ENCODE data around the gene SLC43A1. TPM values are rescaled to one million over a fixed set of nuclear protein-coding genes. Genes with fewer than 3 reads are reported as not detected.

SLC43A1 gene
- polyA plus RNA-seq, 3 donors = 5.4 to 6.2 (median 5.8) TPM

DNA sequence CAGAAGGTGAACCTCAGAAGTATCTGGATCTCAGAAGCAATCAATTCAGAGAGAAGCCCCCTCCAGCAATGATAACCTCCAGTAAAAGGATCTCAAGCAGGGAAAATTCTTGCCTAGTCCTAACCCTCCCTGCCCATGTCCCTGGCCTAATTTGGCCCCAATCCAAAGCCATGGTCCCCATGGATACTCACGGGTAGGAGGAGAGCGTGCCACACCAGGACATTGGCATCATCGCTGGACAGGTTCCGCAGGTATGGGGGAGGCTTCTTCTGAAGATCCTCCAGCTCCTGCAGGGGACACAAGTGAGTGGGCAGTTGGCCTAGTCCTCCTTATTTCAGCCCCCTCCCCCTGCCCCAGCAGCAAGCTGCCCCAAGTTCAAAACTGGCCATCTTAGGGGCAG is 44.6 kb upstream of the SLC43A1 start:
- Histone ChIP-seq H3K4me2 (replicated peaks; ENCODE audit: extremely low read depth, low read length, poor library complexity, severe bottlenecking) (no peak overlapping the region), H3K36me3 (replicated peaks in 1 of 2; ENCODE audit: control insufficient read depth in 1 of 2, insufficient read depth in 2 of 2, low read length in 2 of 2) (peaks cover 56 to 77% of the 10 kb centered on the region in 2 donors), H3K4me1 (ENCODE audit: control insufficient read depth in 1 of 2, insufficient read depth in 2 of 2, low read length in 2 of 2) (peaks cover under 1 to 3% of the 10 kb centered on the region in 2 donors), H4K20me1 (ENCODE audit: insufficient read depth, low read length) (peaks cover 83% of the 10 kb centered on the region), H3K9ac (ENCODE audit: insufficient read depth, low read length, poor library complexity, severe bottlenecking) (no peak overlapping the region), H3K4me3 (replicated peaks in 1 of 3; ENCODE audit: low read depth in 2 of 3, low read length in 3 of 3) (no peak overlapping the region), H2AFZ (ENCODE audit: insufficient read depth, low read depth, low read length, poor library complexity, severe bottlenecking) (no peak overlapping the region), H3K79me2 (ENCODE audit: insufficient read depth, low read length) (peaks cover 41% of the 10 kb centered on the region), H3K9me3 (replicated peaks in 1 of 2; ENCODE audit: control insufficient read depth in 1 of 2, insufficient read depth in 1 of 2, low read length in 2 of 2) (no peaks in the 10 kb centered on the region), H3K27ac (ENCODE audit: low read depth in 1 of 2, low read length in 2 of 2) (no peak overlapping the region), H3K27me3 (ENCODE audit: control insufficient read depth in 2 of 2, insufficient read depth in 2 of 2, low read length in 2 of 2) (no peaks in the 10 kb centered on the region)
- H3K4me1 Mint-ChIP-seq = peaks cover 14% of the 10 kb centered on the region
- no CpG with 5 or more reads among the region's 4 CpGs for WGBS (ENCODE audit: insufficient coverage)
- peaks cover 64% of the 10 kb centered on the region in 2 donors for H3K36me3 Mint-ChIP-seq
- no peak overlapping the region for H3K4me3 Mint-ChIP-seq
- DNase-seq = no peak
- TF ChIP-seq, protein P1, sequence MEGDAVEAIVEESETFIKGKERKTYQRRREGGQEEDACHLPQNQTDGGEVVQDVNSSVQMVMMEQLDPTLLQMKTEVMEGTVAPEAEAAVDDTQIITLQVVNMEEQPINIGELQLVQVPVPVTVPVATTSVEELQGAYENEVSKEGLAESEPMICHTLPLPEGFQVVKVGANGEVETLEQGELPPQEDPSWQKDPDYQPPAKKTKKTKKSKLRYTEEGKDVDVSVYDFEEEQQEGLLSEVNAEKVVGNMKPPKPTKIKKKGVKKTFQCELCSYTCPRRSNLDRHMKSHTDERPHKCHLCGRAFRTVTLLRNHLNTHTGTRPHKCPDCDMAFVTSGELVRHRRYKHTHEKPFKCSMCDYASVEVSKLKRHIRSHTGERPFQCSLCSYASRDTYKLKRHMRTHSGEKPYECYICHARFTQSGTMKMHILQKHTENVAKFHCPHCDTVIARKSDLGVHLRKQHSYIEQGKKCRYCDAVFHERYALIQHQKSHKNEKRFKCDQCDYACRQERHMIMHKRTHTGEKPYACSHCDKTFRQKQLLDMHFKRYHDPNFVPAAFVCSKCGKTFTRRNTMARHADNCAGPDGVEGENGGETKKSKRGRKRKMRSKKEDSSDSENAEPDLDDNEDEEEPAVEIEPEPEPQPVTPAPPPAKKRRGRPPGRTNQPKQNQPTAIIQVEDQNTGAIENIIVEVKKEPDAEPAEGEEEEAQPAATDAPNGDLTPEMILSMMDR (IDR thresholded peaks at IDR 0.05) = no peak
- intact Hi-C loops (cut with micrococcal nuclease) = no loop called here
- H3K27me3 Mint-ChIP-seq (ENCODE audit: low read depth in 3 of 3) = no peaks in the 10 kb centered on the region
- H3K9me3 Mint-ChIP-seq = no peaks in the 10 kb centered on the region
- no peak overlapping the region for H3K27ac Mint-ChIP-seq

DNA sequence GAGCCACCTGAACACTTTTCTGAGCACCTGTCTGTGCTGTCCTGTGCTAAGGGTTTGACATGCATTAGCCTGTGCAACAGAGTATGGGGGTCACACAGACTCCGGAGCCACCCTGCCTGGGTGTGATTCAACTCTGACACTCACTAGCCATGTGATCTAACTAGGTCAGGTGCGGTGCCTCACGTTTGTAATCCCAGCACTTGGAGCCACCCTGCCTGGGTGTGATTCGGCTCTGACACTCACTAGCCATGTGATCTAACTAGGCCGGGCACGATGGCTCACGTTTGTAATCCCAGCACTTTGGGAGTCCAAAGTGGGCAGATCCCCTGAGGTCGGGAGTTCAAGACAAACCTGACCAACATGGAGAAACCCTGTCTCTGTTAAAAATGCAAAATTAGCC is 40.5 kb upstream of the SLC43A1 start:
- DNase-seq = no peak
- H3K4me2 ChIP-seq (replicated peaks; ENCODE audit: extremely low read depth, low read length, poor library complexity, severe bottlenecking) = no peak overlapping the region
- no peaks in the 10 kb centered on the region for H3K4me1 ChIP-seq (ENCODE audit: control insufficient read depth in 1 of 2, insufficient read depth in 2 of 2, low read length in 2 of 2)
- no peaks in the 10 kb centered on the region for H3K4me1 Mint-ChIP-seq
- no peaks in the 10 kb centered on the region for H3K27me3 Mint-ChIP-seq (ENCODE audit: low read depth in 3 of 3)
- peaks cover 87 to 99% of the 10 kb centered on the region in 2 donors for H3K36me3 ChIP-seq (replicated peaks in 1 of 2; ENCODE audit: control insufficient read depth in 1 of 2, insufficient read depth in 2 of 2, low read length in 2 of 2)
- H3K4me3 ChIP-seq (replicated peaks in 1 of 3; ENCODE audit: low read depth in 2 of 3, low read length in 3 of 3) = no peak overlapping the region
- peaks cover 81 to 96% of the 10 kb centered on the region in 2 donors for H3K36me3 Mint-ChIP-seq
- no peak overlapping the region for H3K4me3 Mint-ChIP-seq
- H2AFZ ChIP-seq (ENCODE audit: insufficient read depth, low read depth, low read length, poor library complexity, severe bottlenecking) = no peak overlapping the region
- WGBS (ENCODE audit: insufficient coverage) = 98% methylated on average over 8 of the region's 8 CpGs
- H3K27me3 ChIP-seq (ENCODE audit: control insufficient read depth in 2 of 2, insufficient read depth in 2 of 2, low read length in 2 of 2) = no peaks in the 10 kb centered on the region
- H3K9me3 ChIP-seq (replicated peaks in 1 of 2; ENCODE audit: control insufficient read depth in 1 of 2, insufficient read depth in 1 of 2, low read length in 2 of 2) = no peaks in the 10 kb centered on the region
- no peak overlapping the region for H3K27ac ChIP-seq (ENCODE audit: low read depth in 1 of 2, low read length in 2 of 2)
- H3K9ac ChIP-seq (ENCODE audit: insufficient read depth, low read length, poor library complexity, severe bottlenecking) = no peak overlapping the region
- no peaks in the 10 kb centered on the region for H3K9me3 Mint-ChIP-seq
- H3K27ac Mint-ChIP-seq = no peak overlapping the region
- TF ChIP-seq, protein P1 (IDR thresholded peaks at IDR 0.05) = no peak
- intact Hi-C loops (cut with micrococcal nuclease) = no loop called here
- H3K79me2 ChIP-seq (ENCODE audit: insufficient read depth, low read length) = peaks cover under 1% of the 10 kb centered on the region
- peaks cover 89% of the 10 kb centered on the region for H4K20me1 ChIP-seq (ENCODE audit: insufficient read depth, low read length)
